NCI-H510A (cell line): ENCODE measurements around the gene EREG.
"Not testable (repeated sequence)": the region's sequence is repeated elsewhere in the genome, so short reads cannot be mapped to it uniquely, and the experiment has no call there.

Experiments used
- DNase-seq: peaks from one replicate; lab custom pipeline; 2025; lab: John Stamatoyannopoulos, UW

The EREG gene

DNA sequence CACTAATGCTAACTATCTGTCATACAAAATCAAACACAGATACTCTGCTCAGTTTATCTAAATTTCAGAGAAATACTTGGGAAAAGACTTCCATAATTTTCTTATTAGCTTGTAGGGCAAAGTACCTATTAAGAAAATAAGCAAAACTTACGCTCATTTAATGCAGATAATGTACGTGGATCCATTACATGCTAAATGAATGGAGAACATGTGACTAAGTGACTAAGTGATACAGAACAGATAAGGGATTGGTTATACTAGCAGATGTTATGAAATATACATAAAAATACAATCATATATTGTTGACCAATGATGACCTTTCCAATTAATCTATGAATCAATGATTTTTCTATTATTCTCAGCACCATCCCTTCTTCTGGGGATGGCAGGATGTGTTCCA lies 25.7 kb downstream of the EREG start:
- DNase-seq, result no peak

DNA sequence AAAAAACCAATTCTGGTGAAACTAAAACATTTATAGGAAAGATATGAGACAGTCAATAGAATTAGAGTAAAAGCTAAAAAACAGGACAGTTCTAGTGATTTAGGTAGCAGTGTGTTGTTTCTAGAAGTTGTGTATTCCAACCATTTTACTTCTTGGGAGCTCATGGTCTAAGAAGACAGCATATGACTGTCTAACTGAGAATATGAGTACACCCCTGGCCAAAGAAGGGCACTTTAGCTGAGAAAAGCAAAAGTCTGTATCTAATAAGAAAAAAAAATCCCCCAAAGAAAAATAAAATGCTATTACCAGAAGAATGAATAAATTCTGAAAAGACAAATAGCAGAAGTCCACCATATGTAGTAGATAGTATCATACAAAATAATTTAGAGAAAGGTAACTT lies 26.4 kb downstream of the EREG start:
- DNase-seq, result no peak

DNA sequence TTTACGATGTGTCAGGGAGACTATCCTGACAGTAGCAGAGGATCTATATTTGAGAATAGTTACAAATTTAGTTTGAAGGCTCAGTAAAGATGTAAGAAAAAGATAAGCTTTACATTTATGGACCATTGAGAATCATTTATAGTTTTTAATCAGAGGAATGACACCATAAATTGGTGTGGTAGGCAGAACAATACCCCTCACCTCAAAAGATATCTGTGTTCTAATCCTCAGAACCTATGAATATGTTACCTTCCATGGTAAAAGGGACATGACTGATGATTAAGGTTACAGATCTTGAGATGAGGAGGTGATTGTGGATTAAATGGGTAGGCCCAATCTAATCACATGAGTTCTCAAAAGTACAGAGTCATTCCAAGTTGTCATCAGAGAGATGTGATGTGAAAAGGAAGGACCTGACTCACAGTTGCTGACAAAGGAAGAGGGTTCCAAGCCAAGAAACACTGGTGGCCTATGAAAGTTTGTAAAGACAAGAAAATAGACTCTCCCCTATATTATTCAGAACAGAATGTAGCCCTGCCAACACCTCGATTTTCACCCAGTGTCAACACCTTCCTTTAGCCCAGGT lies 27.0 kb downstream of the EREG start:
- no peak for DNase-seq

DNA sequence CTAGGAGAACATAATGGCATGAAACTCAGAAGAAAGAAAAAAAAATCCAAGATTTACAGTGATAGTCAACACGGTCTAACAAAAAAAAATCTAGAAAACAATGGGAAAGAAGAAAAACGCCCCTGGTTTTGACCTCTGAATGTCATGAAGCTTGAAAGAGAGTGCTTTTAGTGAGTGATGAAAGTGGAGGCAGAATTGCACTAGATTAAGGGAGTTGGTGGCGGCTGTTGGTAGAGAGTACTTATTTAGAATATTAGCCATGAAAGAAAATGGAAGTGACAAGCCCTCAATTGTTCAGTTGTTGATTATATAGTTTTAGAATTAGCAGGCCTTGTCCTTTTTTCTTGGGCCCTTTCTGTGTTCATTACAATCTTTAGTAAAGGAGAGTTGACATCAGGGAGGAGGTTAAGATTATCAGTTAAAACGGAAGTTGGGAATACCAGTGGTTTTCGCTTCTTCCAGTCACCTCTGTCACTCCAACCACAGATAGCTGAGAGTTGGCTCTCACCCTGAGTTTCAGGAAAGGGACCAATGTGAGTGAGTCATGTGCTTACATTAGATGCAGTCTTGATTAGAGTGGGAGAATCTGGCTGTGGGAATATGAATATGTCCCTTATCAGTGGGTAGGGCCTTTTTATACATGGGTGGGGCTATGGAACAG lies 29.7 kb downstream of the EREG start:
- DNase-seq, result no peak

DNA sequence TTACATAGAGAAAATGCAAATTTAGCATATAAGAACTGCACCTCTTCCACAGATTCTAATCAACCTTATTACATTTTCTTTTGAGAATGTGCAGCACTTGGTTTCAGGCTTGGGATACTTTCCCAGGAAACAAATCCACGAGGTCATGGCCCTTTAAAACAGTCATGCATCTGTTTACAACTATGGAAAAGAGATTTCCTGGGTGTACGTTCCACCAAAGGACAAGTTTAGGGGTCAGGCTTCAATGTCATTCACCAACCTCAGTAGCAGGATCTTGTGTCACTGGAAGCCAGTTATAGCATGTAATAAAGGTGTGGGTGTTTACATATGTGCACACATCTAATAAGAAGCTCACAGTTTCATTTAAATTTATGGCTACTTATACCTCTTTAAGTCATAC lies 30.7 kb downstream of the EREG start:
- DNase-seq, result no peak

DNA sequence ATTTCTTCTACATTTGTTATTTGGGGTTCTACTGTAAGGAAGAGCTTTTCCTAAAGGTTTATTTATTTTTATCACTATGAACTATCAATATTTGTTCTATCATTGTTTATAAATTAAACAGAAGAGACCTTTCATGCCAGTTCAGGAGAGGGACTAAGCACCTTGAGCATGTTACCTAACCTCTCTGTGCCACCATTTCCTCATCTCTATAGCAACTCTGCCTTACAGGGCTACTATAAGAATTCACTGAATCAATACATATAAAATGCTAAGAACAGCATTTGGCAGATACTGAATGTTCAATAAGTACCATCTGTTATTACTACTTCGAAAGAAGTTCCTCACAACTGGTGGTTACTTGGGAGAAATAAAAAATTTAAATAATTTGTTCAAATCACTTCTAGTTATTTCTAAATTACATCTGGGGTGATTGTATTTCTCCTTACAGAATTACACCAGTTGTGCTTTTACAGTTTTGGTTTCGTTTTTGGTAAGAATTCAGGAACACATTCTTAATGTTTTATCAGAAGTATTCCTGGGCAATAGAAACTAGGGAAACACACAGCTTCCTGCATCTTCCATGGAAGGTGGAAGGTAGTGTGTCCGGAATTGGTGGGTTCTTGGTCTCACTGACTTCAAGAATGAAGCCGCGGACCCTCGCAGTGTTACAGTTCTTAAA lies 32.9 kb downstream of the EREG start:
- no peak for DNase-seq

DNA sequence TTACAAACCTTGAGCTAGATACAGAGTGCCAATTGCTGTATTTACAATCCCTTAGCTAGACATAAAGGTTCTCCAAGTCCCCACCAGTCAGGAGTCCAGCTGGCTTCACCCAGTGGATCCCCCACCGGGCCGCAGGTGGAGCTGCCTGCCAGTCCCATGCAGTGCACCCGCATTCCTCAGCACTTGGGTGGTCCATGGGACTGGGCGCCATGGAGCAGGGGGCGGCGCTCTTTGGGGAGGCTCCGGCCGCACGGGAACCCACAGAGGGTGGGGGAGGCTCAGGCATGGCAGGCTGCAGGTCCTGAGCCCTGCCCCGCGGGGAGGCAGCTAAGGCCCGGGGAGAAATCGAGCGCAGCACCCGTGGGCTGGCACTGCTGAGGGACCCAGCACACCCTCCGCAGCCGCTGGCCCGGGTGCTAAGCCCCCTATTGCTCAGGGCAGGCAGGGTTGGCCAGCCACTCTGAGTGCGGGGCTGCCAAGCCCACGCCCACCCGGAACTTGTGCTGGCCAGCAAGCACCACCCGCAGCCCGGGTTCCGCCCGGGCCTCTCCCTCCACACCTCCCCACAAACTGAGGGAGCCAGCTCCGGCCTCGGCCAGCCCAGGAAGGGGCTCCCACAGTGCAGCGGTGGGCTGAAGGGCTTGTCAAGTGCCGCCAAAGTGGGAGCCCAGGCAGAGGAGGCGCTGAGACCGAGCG lies 34.1 kb downstream of the EREG start:
- DNase-seq, result not testable (repeated sequence)

DNA sequence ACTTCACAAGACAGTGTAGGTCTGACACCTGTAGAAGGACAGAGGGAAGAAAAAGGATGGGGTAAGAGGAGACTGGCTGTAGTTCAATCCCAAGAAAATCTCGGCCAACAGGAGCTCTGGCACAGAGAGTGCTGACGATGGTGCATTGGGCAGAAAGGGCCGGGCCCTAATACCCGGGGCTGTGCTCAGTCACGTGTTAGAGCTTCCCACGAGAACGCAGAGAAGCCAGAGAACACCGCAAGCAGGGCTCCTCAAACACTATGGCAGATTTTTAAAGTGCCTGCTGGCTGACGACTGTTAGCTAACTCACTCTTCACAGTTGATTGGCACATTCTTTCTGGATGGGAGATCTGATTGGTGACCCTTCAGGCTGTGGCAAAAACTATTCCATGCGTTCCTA lies 35.5 kb downstream of the EREG start:
- no peak for DNase-seq

DNA sequence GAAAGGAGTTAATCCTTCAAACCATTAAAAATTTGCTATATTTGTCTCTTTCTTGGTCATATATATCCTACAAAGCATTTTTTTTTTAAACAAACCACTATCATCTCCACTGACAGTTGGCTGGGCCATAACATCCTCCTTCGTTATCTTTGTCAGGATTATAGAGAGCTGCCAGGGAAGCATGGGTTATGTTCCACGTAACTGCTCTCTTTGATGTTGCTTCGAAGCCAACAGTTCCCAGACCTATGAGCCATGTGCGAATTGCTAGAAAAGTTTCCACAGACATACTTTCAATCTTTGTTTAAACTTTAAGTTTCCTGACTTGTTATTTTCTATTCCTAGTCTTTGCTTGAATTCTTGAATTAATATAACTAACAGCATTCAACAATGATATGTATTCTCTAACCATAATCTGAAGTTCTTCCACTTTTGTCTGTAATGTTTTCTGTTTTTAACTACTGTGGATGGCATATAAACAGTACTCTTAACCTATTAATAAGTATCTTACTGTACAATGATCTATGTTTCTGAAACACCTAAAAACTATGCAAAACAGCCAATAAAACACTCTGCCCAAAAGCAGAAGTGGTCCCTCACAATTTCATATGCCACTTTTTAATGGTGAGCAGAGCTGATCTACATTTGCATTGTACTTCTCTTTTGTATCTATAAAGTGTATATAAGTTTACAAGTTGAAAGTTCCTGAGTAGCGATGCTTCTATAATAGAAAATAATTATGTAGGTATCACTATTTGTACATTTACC lies 37.9 kb downstream of the EREG start:
- no peak for DNase-seq

DNA sequence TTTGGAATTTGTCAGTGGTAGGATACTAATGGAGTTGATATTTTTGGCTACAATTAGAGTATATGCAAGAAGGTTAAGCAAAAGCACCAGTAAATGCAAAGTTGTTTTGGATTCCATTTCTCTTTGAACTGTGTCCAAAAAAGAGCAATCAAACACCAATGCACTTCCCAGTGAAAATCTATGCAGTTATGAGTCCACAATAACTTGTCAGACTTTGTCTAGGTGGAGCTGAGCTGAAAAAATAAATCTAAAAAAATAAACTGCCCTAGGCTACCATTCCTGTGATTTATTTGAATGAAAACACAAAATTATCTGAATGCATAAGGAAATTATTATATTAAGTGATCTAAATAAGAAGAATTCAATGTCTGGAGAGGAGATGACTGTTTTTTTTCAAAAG lies 42.9 kb downstream of the EREG start:
- no peak for DNase-seq

DNA sequence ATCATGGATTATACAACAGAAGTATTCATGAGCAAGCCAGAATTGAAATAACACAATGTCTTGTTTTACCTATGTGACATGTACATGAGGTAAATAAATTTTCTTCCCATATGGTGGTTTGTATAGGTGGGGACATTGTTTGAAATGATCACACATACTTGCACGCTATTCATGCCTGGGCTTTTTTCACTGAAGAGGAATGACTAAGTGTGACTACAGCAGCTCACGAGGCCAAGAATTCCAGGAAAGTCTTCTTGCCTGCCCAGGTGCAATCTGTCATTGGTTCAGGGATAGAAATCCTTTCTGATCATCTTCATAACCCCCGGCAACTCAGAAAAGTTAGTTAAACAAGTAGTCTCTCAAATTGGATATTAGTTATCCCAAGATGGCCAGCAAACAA lies 43.7 kb downstream of the EREG start:
- DNase-seq, result no peak

DNA sequence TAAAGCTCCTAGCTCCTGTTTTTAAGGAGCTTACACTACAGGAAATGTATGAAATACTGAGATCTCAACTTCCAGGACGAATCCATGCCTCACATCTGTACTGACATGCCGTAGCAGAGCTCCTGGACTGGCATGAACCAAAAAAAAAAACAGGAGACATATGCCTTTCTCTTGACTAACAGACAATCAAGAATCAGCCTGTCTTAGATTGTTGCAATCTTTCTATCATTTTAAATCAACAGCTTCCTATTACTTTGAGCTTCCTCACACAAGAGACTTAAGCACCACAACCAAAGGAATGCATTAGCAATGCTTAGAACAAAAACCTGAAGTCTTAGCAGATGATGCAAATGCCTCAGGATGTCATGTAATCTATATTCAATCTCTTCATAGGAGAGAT lies 45.3 kb downstream of the EREG start:
- DNase-seq, result no peak

DNA sequence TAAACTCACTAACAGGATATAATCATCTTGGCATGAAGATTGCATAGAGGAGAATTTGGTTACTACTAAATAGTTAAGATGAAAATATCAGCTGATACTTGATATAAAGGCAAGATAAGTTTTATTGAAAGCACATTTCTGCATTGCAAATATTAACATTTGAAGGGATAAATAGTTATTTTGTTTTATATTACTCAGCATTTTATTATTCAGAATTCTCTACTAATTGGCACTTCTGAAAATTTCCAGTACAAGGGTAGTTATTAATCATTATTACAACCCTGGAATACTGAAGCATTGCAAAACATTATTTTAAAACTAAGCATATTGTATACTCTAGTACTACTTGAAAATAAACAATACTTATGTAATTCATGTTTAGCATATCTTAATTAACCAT lies 47.3 kb downstream of the EREG start:
- no peak for DNase-seq

DNA sequence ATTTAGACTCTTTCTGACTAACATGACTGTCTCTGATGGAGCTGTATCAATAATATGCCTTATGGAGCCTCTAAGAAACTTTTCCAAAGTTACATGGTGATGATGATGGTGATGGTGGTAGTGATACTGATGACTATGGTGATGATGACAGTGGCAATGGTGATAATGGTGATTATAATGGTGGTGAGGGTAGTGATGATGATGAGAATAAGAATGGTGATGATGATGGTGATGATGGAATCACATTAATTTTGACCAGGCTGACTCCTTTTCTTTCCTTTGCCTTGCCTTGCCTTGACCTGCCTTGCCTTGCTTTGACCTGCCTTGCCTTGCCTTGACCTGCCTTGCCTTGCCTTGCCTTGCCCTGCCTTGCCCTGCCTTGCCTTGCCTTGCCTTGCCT lies 48.3 kb downstream of the EREG start:
- DNase-seq, result no peak

DNA sequence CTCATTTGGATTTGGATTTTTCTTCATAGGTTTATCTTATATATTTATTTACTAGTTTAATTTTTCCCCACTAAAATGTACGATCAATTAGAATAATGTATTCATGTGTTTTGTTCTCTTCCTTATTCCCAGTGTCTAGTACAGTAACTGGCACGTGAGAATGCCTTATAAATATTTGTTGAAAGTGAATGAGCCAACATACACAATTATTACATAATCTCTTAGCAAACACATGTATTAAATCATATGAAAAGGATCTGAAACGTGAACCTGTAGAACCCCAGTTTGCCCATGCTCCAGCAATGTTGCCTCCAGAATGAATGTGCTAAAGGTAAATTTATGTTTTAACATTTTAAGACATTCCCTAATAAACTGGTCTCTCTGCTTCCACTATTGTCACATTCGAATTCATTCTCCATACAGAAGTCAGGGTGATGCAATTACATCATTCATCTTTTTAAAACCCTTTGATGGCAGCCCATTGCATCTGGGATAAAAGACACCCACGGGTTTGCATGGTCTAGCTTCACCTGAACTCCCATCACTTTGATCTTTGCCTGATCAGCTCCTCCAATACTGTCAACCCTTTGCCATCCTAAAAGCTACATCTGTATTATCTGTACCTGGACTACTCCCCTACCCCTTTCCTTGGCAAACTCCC lies 49.3 kb downstream of the EREG start:
- no peak for DNase-seq

DNA sequence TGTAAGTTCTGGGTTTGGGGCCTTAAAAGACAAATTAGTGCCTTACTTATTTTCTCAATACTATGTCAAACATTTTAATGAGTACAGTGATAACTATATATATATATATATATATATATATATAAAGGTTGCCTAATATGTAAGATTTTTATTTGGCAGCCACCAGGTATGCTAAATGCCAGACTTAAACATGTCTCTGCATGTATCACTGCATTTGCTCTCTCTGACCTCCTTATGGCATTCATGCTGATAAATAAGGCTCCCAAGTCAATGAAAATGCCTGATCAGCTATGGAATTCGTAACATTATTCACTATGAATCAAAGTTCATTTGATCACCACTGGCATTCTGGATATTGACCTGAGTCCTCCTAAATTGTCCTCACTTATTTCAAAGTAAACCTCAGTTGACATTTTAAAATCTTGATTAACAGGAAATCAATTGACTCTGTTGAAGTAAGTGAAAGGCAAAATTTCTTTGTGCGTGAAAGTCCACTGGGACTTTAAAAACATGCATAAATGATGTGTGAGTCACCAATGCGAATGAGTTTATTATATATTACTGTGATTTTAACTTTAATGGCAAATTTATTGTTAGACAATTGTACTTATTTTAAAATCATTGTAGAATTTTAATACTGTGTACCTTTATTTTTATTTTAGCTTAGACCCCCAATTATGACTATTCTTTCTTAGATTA lies 50.8 kb downstream of the EREG start:
- no peak for DNase-seq

DNA sequence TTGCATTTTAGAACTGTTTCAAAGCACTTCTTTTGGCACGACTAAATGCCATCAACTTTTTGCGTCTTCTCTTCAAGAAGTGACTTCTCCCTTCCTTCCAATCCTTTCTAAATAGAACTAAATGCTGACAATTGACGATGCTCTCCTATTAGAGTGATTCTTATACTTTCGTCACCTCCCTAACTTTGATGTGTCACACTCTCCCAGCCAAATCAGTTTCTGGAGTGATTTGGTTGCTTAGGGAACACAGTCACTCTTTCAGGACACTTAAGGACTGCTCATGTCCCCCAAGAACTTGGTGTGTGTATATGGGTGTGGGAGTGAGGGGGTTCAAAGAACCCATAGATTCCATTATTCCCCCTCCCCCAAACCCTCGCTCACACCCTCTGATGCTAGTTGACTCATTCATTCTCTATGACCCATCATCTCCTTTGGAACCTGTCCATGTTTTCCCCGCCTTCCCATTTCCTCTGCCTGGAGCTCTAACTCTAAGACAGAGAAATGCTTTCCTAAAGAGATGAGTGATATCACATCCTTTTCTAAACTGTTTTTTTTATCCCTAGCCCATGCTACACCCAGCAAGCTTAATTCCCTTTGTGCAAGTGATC lies 53.2 kb downstream of the EREG start:
- no peak for DNase-seq

DNA sequence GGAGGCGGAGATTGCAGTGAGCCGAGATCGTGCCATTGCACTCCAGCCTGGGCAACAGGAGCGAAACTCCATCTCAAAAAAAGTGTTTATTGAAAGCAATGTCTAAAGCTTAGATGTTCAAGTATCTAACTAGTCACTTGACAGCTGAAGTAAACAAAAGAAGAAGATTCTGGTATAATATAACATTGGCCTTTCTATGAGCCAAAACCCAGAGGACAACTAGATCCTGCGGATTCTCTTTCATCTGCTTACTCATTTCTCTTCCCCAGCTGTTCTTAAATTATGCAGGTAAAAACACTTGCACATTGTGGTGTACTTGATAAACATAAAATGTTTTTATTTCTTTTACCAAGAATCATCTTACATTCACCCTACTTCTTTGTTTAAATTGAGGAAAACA lies 55.9 kb downstream of the EREG start:
- DNase-seq, result no peak

DNA sequence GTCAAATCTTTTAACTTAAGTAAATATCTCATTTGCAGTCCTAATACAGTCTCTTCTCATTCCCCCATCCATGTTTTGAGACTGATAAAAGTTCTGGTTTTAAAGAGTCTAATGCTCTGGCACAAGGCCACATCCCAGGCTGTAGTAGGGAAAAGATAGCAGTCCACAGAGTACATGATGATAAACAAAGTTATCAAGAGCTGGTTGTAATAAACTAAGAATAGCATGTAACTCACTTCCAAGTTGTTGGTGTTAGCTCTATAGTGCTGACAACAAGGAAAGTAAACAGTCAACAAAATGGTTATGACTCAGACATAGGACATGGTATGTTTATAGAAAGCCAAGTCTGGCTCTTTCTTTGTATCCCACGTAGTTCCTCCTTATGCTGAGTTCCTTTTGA lies 58.2 kb downstream of the EREG start:
- DNase-seq, result no peak

DNA sequence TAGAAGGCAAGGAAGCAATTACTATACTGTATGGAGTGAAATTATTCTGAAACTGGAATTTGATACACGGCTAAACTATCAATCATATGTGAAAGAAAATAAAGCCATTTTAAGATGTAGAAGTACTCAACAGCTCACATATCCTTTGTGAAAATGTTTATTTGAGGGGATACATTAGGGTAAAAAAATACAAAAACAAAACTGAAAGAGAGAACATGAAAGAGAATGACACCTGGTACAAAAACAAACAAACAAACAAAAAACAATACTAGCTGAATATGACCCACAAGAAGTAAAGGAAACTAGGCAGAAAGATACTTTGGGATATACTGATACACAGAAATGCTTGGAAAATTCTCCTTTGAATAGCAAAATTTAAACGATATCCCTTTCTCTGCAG lies 59.2 kb downstream of the EREG start:
- no peak for DNase-seq

DNA sequence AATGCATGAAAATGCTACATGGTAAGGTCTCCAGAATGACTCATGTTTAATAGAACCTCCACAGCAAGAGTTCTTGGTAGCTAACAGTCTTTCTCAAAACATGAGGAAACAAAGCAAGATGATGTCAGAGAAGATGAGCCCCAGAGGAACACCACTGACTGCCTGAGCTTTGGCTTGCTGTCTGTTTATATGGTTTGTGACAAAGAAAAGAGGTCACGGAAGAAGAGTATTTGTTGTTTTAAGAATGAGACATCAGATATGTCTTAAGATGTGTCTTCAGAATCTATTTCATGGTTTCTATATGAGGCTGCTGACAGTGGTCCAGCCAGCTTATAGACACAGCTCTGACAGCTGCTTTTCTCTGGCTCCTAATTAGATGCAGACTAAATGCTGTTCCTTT lies 61.2 kb downstream of the EREG start:
- no peak for DNase-seq
